GM12878 (cell line): Measurements from ENCODE around the gene ITPRIPL1. TPM values are rescaled to one million over a fixed set of nuclear protein-coding genes. Genes with fewer than 3 reads are reported as not detected.
A peak's percentile ranks its signal among the peaks of the same experiment; 100 is the strongest.

Experiments
- BACH1 ChIP-seq: fragments of 450-650 bp; IDR thresholded peaks from 2 replicates; pipeline ENCODE4 v1.6.1; 2017; ENCODE audit warnings: mild to moderate bottlenecking, borderline replicate concordance
- BCL11A ChIP-seq: IDR thresholded peaks from 2 replicates; pipeline ENCODE4 v1.6.1; 2011; ENCODE audit warnings: low read depth, low read length
- CBFB ChIP-seq: IDR thresholded peaks from 2 replicates; pipeline ENCODE4 v1.6.1; 2016; ENCODE audit warnings: antibody characterized with exemption, low read depth
- CHD2 ChIP-seq: IDR thresholded peaks from 2 replicates; pipeline ENCODE4 v1.6.1; 2011; ENCODE audit warnings: low read depth, low read length, improper control_type of control experiment, borderline replicate concordance
- EP300 ChIP-seq, 2 experiments: fragments of 150-350 bp in 1 of 2; IDR thresholded peaks; 2 replicates each; pipeline ENCODE4 v1.6.1; 2011 to 2012; ENCODE audit warnings: low read depth in 2 of 2, low read length in 2 of 2, borderline replicate concordance in 1 of 2, improper control_type of control experiment in 1 of 2, inconsistent platforms in 1 of 2; ENCODE audit not compliant: control insufficient read depth in 1 of 2
- ESRRA ChIP-seq: IDR thresholded peaks from 2 replicates; pipeline ENCODE4 v1.6.1; 2012; ENCODE audit warnings: mild to moderate bottlenecking, low read length, improper control_type of control experiment
- EZH2 ChIP-seq: IDR thresholded peaks from 2 replicates; pipeline ENCODE4 v1.6.1; 2012; ENCODE audit warnings: low read depth, mild to moderate bottlenecking, control low read depth, inconsistent platforms, low read length, borderline replicate concordance; ENCODE audit not compliant: control insufficient read depth
- FOXK2 ChIP-seq: fragments of 450-650 bp; IDR thresholded peaks from 2 replicates; pipeline ENCODE4 v1.6.1; 2017; ENCODE audit warnings: mild to moderate bottlenecking, moderate library complexity
- FOXM1 ChIP-seq: IDR thresholded peaks from 2 replicates; pipeline ENCODE4 v1.6.1; 2012; ENCODE audit warnings: low read depth, mild to moderate bottlenecking, inconsistent platforms, low read length, moderate library complexity
- IKZF2 ChIP-seq, 2 experiments: fragments of 450-650 bp; IDR thresholded peaks; 2 replicates each; pipeline ENCODE4 v1.6.1; 2017; ENCODE audit warnings: mild to moderate bottlenecking in 2 of 2, moderate library complexity in 2 of 2
- LARP7 ChIP-seq: fragments of 450-650 bp; IDR thresholded peaks from 2 replicates; pipeline ENCODE4 v1.6.1; 2017; ENCODE audit warnings: mild to moderate bottlenecking
- MEF2B ChIP-seq: fragments of 450-650 bp; IDR thresholded peaks from 2 replicates; pipeline ENCODE4 v1.6.1; 2018; ENCODE audit warnings: mild to moderate bottlenecking, moderate library complexity; ENCODE audit not compliant: partially characterized antibody, poor library complexity, severe bottlenecking
- MLLT1 ChIP-seq: fragments of 450-650 bp; IDR thresholded peaks from 2 replicates; pipeline ENCODE4 v1.6.1; 2016; ENCODE audit warnings: mild to moderate bottlenecking
- MXI1 ChIP-seq: fragments of 150-350 bp; IDR thresholded peaks from 2 replicates; pipeline ENCODE4 v1.6.1; 2011; ENCODE audit warnings: low read depth, mild to moderate bottlenecking, inconsistent platforms, low read length, improper control_type of control experiment
- NBN ChIP-seq: fragments of 450-650 bp; IDR thresholded peaks from 2 replicates; pipeline ENCODE4 v1.6.1; 2016
- PKNOX1 ChIP-seq: fragments of 450-650 bp; IDR thresholded peaks from 2 replicates; pipeline ENCODE4 v1.6.1; 2016; ENCODE audit warnings: mild to moderate bottlenecking
- POLR2AphosphoS2 ChIP-seq: IDR thresholded peaks from 2 replicates; pipeline ENCODE4 v1.6.1; 2011; ENCODE audit warnings: low read depth, mild to moderate bottlenecking, low read length, improper control_type of control experiment, moderate library complexity
- RBBP5 ChIP-seq: fragments of 200-600 bp; sonication (generic); conservative IDR thresholded peaks from 2 replicates; pipeline ENCODE4 v1.6.1; 2016
- SIX5 ChIP-seq: IDR thresholded peaks from 2 replicates; pipeline ENCODE4 v1.6.1; 2011; ENCODE audit warnings: mild to moderate bottlenecking, low read depth, low read length, moderate library complexity; ENCODE audit not compliant: severe bottlenecking
- SMAD1 ChIP-seq: fragments of 450-650 bp; IDR thresholded peaks from 2 replicates; pipeline ENCODE4 v1.6.1; 2018; ENCODE audit warnings: mild to moderate bottlenecking, low read depth; ENCODE audit not compliant: partially characterized antibody
- SMAD5 ChIP-seq: IDR thresholded peaks from 2 replicates; pipeline ENCODE4 v1.6.1; 2016; ENCODE audit warnings: antibody characterized with exemption, low read depth
- SMC3 ChIP-seq: IDR thresholded peaks from 2 replicates; pipeline ENCODE4 v1.6.1; 2011; ENCODE audit warnings: low read length, improper control_type of control experiment, borderline replicate concordance
- SREBF1 ChIP-seq: IDR thresholded peaks from 2 replicates; pipeline ENCODE4 v1.6.1; 2012; ENCODE audit warnings: mild to moderate bottlenecking, low read length
- STAT3 ChIP-seq: IDR thresholded peaks from 2 replicates; pipeline ENCODE4 v1.6.1; 2011; ENCODE audit warnings: low read depth, low read length, improper control_type of control experiment
- TCF12 ChIP-seq: IDR thresholded peaks from 2 replicates; pipeline ENCODE4 v1.6.1; 2011; ENCODE audit warnings: low read depth, mild to moderate bottlenecking, low read length
- YY1 ChIP-seq: IDR thresholded peaks from 2 replicates; pipeline ENCODE4 v1.6.1; 2011; ENCODE audit warnings: low read depth, mild to moderate bottlenecking, low read length
- ZNF687 ChIP-seq: fragments of 450-650 bp; IDR thresholded peaks from 2 replicates; pipeline ENCODE4 v1.6.1; 2017; ENCODE audit warnings: mild to moderate bottlenecking, moderate library complexity
- ZSCAN29 ChIP-seq: fragments of 450-650 bp; IDR thresholded peaks from 2 replicates; pipeline ENCODE4 v1.6.1; 2017; ENCODE audit warnings: mild to moderate bottlenecking, moderate library complexity
- polyA plus RNA-seq, 11 experiments: library from polyadenylated mRNA; depleted of rRNA in 4 of 11; unstranded in 6 of 11; stranded (reverse) in 5 of 11; fragments of >200 nt; fragmentation: Nextera tagmentation in 4 of 11; fragmentation: Illumina TruSeq in 1 of 11; extraction: Ambion mirVana in 4 of 11; extraction: Trizol in 1 of 11; gene quantifications; 1 replicate in 1 of 11; 2 replicates in 10 of 11; pipeline versions ENCODE4 v1.2.1 to v1.2.3, GENCODE V29; 2011 to 2016; ENCODE audit warnings: inconsistent platforms in 2 of 11, missing spikeins in 2 of 11, low read depth in 1 of 11
- total RNA-seq, 4 experiments: library from RNA; depleted of rRNA in 3 of 4; stranded (reverse); fragments of >200 nt in 3 of 4; fragmentation: Illumina TruSeq in 1 of 4; extraction: Trizol in 1 of 4; gene quantifications; 2 replicates each; pipeline versions ENCODE4 v1.2.1 to v1.2.3, GENCODE V29; 2013 to 2021

The ITPRIPL1 gene
- total and polyA plus RNA-seq, 10 of the 15 experiments (the other 5 are each of a cell fraction or from before 2014, with no cell fraction given): 4.9 to 28.7 (median 14.3) TPM

GRCh38 chr2:96344011-96344410, 18.9 kb downstream of the ITPRIPL1 start (continued):
- TF ChIP-seq SMAD1: no peak
- TF ChIP-seq CBFB: 0 out of 2 replicates have a peak, but pooled peaks have one; percentile 65
- TF ChIP-seq EP300 (IDR thresholded peaks at IDR 0.05; ENCODE audit: borderline replicate concordance in 1 of 2, control insufficient read depth in 1 of 2, low read depth in 2 of 2, low read length in 2 of 2): peak; percentile 54 to 69; a peak in 3 of 4 replicates
- peak; percentile 78 for TF ChIP-seq ZNF687
- no peak for TF ChIP-seq YY1
- no peak for TF ChIP-seq RBBP5
- peak; percentile 94 for TF ChIP-seq MEF2B
- TF ChIP-seq MXI1: peak; percentile 58; the same call in 1 of the 2 replicates
- no peak for TF ChIP-seq SREBF1
- TF ChIP-seq TCF12: no peak
- TF ChIP-seq FOXM1: no peak
- peak; percentile 84 for TF ChIP-seq IKZF2 (IDR thresholded peaks at IDR 0.05)
- 0 out of 2 replicates have a peak, but pooled peaks have one; percentile 56 for TF ChIP-seq ZSCAN29
- TF ChIP-seq FOXK2: peak; percentile 79
- TF ChIP-seq LARP7: no peak
- TF ChIP-seq PKNOX1: 0 out of 2 replicates have a peak, but pooled peaks have one; percentile 6
- 0 out of 2 replicates have a peak, but pooled peaks have one; percentile 26 for TF ChIP-seq STAT3
- TF ChIP-seq SMC3: no peak; the same call in 1 of the 2 replicates
- TF ChIP-seq NBN: peak; percentile 67; the same call in 1 of the 2 replicates
- peak; percentile 84 for TF ChIP-seq BCL11A
- no peak; the same call in 1 of the 2 replicates for TF ChIP-seq CHD2
- TF ChIP-seq POLR2AphosphoS2: no peak
- TF ChIP-seq MLLT1: peak; percentile 81; the same call in 1 of the 2 replicates
- TF ChIP-seq SIX5: no peak
- no peak for TF ChIP-seq ESRRA
- no peak for TF ChIP-seq EZH2
- TF ChIP-seq SMAD5: no peak
- TF ChIP-seq BACH1: peak; percentile 51; the same call in 1 of the 2 replicates
